Small intestine (tissue), 7 donors: ENCODE measurements around the gene NDUFB10. TPM values are rescaled to one million over a fixed set of nuclear protein-coding genes. Genes with fewer than 3 reads are reported as not detected.
A peak's percentile ranks its signal among the peaks of the same experiment; 100 is the strongest.
"Not testable (repeated sequence)": the region's sequence is repeated elsewhere in the genome, so short reads cannot be mapped to it uniquely, and the experiment has no call there.

Experiments
- DNase-seq, 2 donors: peaks; one replicate each; pipeline versions ENCODE4 v3.0.0 to v3.0.0-alpha.2; 2013
- FAIRE-seq: peaks from 2 replicates; lab custom pipeline; 2012; peaks lifted over from hg19 to GRCh38; lab: Jason Lieb, UNC
- H3K27ac ChIP-seq, 3 donors: one replicate each; pipeline ENCODE4 v1.5.1; 2013; ENCODE audit warnings: low read length in 2 of 3, mild to moderate bottlenecking in 2 of 3, control low read depth in 1 of 3, inconsistent platforms in 1 of 3, low read depth in 1 of 3, moderate library complexity in 1 of 3
- H3K27me3 ChIP-seq, 3 donors: one replicate each; pipeline ENCODE4 v1.6.1; 2013; ENCODE audit warnings: low read length in 3 of 3, inconsistent platforms in 1 of 3; ENCODE audit not compliant: control insufficient read depth in 3 of 3, insufficient read depth in 3 of 3
- H3K36me3 ChIP-seq, 3 donors: one replicate each; pipeline ENCODE4 v1.6.1; 2013; ENCODE audit warnings: low read length in 3 of 3, inconsistent platforms in 1 of 3, low read depth in 1 of 3, mild to moderate bottlenecking in 1 of 3, moderate library complexity in 1 of 3; ENCODE audit not compliant: control insufficient read depth in 3 of 3, insufficient read depth in 2 of 3
- H3K4me1 ChIP-seq, 3 donors: one replicate each; pipeline ENCODE4 v1.6.1; 2013; ENCODE audit warnings: low read length in 2 of 3, inconsistent platforms in 1 of 3, low read depth in 1 of 3, mild to moderate bottlenecking in 1 of 3, moderate library complexity in 1 of 3; ENCODE audit not compliant: control insufficient read depth in 3 of 3, insufficient read depth in 2 of 3
- H3K4me3 ChIP-seq, 3 donors: one replicate each; pipeline ENCODE4 v1.5.1; 2013; ENCODE audit warnings: low read length in 3 of 3, control low read depth in 1 of 3, inconsistent platforms in 1 of 3, low read depth in 1 of 3, mild to moderate bottlenecking in 1 of 3, moderate library complexity in 1 of 3
- H3K9me3 ChIP-seq, 2 donors: one replicate each; pipeline ENCODE4 v1.6.1; 2013; ENCODE audit warnings: low read depth in 1 of 2, low read length in 1 of 2; ENCODE audit not compliant: control insufficient read depth in 2 of 2, insufficient read depth in 1 of 2
- WGBS, 3 donors: extraction: QIAGEN DNeasy Blood & Tissue Kit; methylation state at CpG; one replicate each; pipeline ENCODE4 v1.1.7; 2013; 5-methylcytosine and 5-hydroxymethylcytosine counted together
- polyA plus RNA-seq, 4 donors: library from polyadenylated mRNA; stranded (reverse) in 3 of 4; unstranded in 1 of 4; fragments of 200-250 nt in 3 of 4; fragments of 120-200 nt in 1 of 4; gene quantifications; one replicate each; pipeline versions ENCODE4 v1.2.1 to v1.2.3, GENCODE V29; 2013
- donor health status: healthy with polysubstance abuse.
- donor health status: control.
- donor health status: control.
- donor health status: Bipolar disorder and iron deficiency.
- donor health status: healthy.

NDUFB10 gene
- polyA plus RNA-seq, 4 donors, result 132 to 544 (median 376) TPM

DNA sequence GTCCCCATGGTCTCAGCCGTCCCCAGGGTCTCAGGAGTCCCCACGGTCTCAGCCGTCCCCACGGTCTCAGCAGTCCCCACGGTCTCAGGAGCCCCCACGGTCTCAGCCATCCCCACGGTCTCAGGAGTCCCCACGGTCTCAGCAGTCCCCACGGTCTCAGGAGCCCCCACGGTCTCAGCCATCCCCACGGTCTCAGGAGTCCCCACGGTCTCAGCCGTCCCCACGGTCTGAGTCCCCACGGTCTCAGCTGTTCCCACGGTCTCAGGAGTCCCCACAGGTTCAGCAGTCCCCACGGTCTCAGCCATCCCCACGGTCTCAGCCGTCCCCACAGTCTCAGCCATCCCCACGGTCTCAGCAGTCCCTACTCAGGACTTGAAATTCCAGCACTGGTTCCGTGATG lies 39.2 kb upstream of the NDUFB10 start:
- not testable (repeated sequence) for DNase-seq, H3K27ac ChIP-seq, H3K36me3 ChIP-seq, H3K4me3 ChIP-seq, FAIRE-seq, H3K9me3 ChIP-seq
- peaks cover 11 to 79% (median 37%) of the 10 kb centered on the region in 3 donors for H3K27me3 ChIP-seq
- 65 to 70% (median 67%) methylated on average over 20 to 21 of the region's 21 CpGs for WGBS, 3 donors
- peaks cover 0 to 14% (median 0%) of the 10 kb centered on the region in 3 donors for H3K4me1 ChIP-seq

DNA sequence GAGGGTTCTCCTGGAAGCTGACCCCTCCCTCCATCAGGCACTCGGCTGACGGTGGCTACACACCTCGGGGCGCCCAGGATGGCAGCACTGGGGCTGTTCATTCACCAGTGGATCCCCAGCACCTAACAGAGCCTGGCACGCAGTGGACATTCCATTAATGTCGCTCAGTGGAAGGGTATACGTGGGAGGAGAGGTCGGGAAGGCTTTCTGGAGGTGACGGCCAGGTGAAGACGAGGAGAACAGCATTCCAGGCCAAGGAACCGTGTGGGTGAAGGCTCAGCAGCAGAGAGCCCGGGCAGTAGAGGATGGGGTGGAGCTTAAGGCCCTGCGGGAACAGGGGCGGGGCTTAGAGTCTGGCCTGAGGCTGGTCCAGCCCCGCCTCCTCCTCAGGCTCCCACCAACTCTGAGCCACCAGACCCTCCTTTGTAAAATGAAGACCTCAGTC lies 38.6 kb upstream of the NDUFB10 start:
- Histone ChIP-seq H3K27ac (no peak overlapping the region), H3K36me3 (no peaks in the 10 kb centered on the region), H3K27me3 (peaks cover 11 to 75% (median 37%) of the 10 kb centered on the region in 3 donors), H3K9me3 (peaks cover 0 to 3% of the 10 kb centered on the region in 2 donors), H3K4me3 (no peak overlapping the region), H3K4me1 (peaks cover 0 to 14% (median 0%) of the 10 kb centered on the region in 3 donors)
- WGBS, 3 donors, result 12 to 14% (median 13%) methylated on average over 15 of the region's 15 CpGs
- DNase-seq (peak in 1 of 2 donors; percentile 52), FAIRE-seq (no peak)

DNA sequence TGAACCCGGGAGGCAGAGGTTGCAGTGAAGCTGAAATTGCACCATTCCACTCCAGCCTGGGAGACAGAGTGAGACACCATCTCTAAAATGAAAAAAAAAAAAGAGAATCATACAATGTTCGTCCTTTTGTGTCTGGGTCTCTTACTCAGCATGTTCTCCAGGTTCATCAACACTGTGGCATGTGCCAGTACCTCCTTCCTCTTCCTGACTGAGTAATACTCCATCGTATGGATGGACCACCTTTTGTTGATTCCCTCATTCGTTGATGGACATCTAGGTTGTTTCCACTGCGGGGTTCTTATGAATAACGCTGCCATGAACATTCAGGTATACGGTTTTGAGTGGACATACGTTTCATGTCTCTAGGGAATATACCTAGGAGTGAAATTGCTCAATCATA lies 37.0 kb upstream of the NDUFB10 start:
- Histone ChIP-seq H3K27ac (no peak overlapping the region), H3K4me1 (peaks cover 0 to 14% (median 0%) of the 10 kb centered on the region in 3 donors), H3K27me3 (peaks cover 7 to 59% (median 26%) of the 10 kb centered on the region in 3 donors), H3K4me3 (no peak overlapping the region), H3K9me3 (peaks cover 0 to 3% of the 10 kb centered on the region in 2 donors), H3K36me3 (no peaks in the 10 kb centered on the region)
- DNase-seq (no peak), FAIRE-seq (no peak)
- 77 to 79% (median 79%) methylated on average over 8 of the region's 8 CpGs for WGBS, 3 donors

DNA sequence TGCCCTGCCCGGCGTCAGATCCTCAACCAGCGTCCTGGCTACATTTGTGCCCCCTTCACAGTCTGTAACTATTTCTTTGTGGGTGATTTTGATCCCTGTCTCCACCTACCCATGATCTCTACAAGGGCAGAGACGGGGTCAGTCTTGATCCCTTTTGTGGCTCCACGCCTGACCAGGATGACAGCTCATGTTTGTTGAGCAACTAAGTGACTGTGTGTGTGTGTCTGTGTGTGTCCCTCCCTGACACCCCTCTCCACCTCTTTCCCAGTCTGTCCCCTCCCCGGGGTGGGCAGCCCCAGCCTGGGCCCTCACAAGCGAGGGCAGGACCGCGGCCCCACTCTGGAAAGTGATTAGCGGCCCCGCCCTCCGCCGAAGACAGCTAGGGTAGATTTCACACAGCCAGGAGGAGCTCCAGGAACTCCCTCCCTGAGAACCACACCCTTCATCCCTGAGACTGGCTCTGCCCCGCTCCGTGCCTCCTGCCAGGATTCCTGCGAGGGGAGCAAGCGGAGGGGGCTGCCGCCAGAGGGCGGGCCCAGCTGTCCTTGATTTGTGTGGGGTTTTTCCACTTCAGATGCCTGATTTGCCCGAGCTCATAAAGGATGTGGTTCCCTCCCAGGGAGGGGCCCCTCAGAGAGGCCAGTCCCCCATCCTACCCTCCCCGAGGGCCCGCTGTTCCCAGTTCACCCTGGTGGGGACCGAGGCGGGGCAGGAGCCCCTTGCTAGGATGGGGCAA lies 35.9 kb upstream of the NDUFB10 start:
- WGBS, 3 donors, result 12 to 14% (median 12%) methylated on average over 18 to 24 of the region's 24 CpGs
- FAIRE-seq, result no peak
- Histone ChIP-seq H3K4me1 (peaks cover 0 to 14% (median 0%) of the 10 kb centered on the region in 3 donors), H3K36me3 (no peaks in the 10 kb centered on the region), H3K27me3 (peaks cover 0 to 52% (median 22%) of the 10 kb centered on the region in 3 donors), H3K9me3 (peaks cover 0 to 3% of the 10 kb centered on the region in 2 donors), H3K27ac (no peak overlapping the region), H3K4me3 (no peak overlapping the region)
- DNase-seq, result peak; percentile 61 to 72

DNA sequence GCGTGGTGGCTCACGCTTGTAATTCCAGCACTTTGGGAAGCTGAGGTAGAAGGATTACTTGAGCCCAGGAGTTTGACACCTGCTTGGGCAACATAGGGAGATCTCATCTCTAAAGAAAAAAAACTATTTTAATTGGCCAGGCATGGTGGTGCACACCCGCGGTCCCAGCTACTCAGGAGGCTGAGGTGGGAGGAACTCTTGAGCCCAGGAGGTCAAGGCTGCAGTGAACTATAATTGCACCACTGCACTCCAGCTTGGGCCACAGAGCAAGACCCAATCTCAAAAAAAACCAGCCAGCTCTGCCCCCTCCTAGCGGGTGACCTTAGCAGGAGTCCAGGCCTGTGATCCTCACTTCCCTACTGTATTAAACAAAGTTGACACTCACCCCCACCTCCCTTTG lies 35.2 kb upstream of the NDUFB10 start:
- peaks cover 0 to 46% (median 18%) of the 10 kb centered on the region in 3 donors for H3K27me3 ChIP-seq
- H3K9me3 ChIP-seq, result peaks cover 0 to 3% of the 10 kb centered on the region in 2 donors

DNA sequence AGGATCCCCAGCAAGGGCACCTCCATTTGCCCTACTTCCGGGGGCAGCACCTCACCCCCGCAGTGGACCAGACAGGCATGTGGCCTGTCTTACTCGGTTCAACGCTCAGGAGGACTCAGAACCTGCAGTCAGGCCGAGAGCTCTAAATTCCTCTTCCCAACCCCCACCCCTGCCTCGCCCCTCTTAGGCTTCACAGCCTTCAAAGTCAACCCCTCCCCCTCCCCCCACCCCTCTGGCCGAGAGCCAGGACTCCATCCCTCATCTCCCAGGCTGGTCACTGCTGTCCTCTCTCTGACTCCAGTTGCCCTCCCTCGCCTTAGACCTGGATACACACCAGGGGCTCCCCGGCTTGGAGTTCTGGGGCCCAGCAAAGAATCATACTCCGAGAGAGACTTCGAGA lies 33.1 kb upstream of the NDUFB10 start:
- Histone ChIP-seq H3K4me1 (peaks cover 0 to 25% (median 0%) of the 10 kb centered on the region in 3 donors), H3K9me3 (no peaks in the 10 kb centered on the region), H3K27ac (no peak overlapping the region), H3K36me3 (no peaks in the 10 kb centered on the region), H3K27me3 (peaks cover 0 to 24% (median 9%) of the 10 kb centered on the region in 3 donors), H3K4me3 (no peak overlapping the region)
- DNase-seq, result no peak
- no peak for FAIRE-seq
- 59 to 71% (median 66%) methylated on average over 11 of the region's 11 CpGs for WGBS, 3 donors

More for the DNA sequence above, 35.2 kb upstream of the NDUFB10 start:
- FAIRE-seq (no peak), DNase-seq (no peak)
- H3K4me1 ChIP-seq, result peaks cover 0 to 15% (median 0%) of the 10 kb centered on the region in 3 donors
- no peak overlapping the region for H3K4me3 ChIP-seq
- no peak overlapping the region for H3K27ac ChIP-seq
- WGBS, 3 donors, result 61 to 72% (median 67%) methylated on average over 5 of the region's 5 CpGs
- H3K36me3 ChIP-seq, result no peaks in the 10 kb centered on the region

DNA sequence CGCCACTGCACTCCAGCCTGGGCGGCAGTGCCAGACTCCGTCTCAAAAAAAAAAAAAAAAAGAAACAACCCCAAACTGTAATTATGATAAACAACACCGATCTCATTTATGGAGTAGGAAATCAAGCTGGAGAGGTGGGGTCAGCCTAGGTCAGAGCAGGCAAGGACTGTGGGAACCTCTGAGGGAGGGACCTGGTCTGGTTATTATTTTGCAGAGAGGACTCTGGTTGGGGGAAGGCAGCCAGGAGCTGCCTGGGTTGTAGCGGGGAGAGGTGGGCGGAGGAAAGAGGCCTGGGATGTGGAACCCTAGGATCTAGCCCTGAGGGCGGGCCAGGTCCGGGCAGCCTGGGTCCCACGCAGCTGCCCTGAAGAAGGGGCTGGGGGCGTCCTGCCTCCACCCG lies 30.2 kb upstream of the NDUFB10 start:
- peak overlapping the region; percentile 19 to 55 (median 55) for H3K4me3 ChIP-seq
- DNase-seq, result peak; percentile 22 to 33
- no peaks in the 10 kb centered on the region for H3K27me3 ChIP-seq
- 0 to 18% (median 12%) methylated on average over 3 to 11 of the region's 11 CpGs for WGBS, 3 donors
- H3K9me3 ChIP-seq, result no peaks in the 10 kb centered on the region
- H3K4me1 ChIP-seq, result peaks cover 0 to 16% (median 0%) of the 10 kb centered on the region in 3 donors
- H3K27ac ChIP-seq, result no peak overlapping the region
- FAIRE-seq, result no peak
- H3K36me3 ChIP-seq, result no peaks in the 10 kb centered on the region

DNA sequence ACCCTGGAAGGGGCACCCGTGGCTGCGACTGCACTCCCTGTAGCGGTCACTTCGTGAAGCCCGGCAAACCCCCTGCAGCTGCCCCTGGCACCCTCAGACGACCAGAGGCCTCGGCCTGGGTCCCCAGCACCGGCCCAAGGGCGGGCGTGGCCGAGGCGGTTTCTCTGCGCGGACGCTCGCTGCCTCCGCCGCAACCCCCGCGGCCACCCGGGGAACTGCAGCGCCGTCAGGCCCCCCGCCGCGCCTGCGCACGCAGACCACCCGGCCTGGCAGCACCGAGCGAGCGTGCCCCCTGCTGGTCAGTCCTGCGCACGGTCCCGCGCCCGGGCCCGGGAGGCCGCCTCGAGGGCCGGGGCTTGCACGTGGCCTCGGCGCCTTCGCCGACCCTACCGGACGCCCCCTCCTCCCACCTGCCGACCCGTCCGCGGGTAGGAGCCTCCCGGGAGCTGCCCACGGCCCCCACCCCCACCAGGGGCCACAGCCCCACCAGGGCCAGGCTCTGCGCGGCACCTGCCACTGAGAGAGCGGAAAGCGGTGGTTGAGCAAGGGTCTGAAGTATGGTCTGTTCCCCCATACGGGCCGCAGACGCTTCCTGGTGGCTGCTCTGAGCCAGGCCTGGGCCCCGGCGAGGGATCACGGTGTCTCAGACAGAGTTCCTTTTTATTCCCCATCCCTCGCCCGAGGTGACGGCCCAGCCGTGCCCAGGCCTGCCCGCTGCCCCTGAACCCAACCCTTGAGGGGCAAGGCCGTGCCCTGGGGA lies 29.6 kb upstream of the NDUFB10 start:
- H3K27ac ChIP-seq, result no peak overlapping the region
- no peaks in the 10 kb centered on the region for H3K9me3 ChIP-seq
- H3K4me3 ChIP-seq, result peak overlapping the region; percentile 19 to 55 (median 55)
- no peaks in the 10 kb centered on the region for H3K27me3 ChIP-seq
- DNase-seq, result peak; percentile 80 to 94
- H3K36me3 ChIP-seq, result no peaks in the 10 kb centered on the region
- FAIRE-seq, result no peak
- WGBS, 3 donors, result 12 to 17% (median 13%) methylated on average over 54 to 70 of the region's 70 CpGs
- H3K4me1 ChIP-seq, result peaks cover 0 to 16% (median 0%) of the 10 kb centered on the region in 3 donors
